ENCODE measurements around the gene RRM1. TPM values are rescaled to one million over a fixed set of nuclear protein-coding genes. Genes with fewer than 3 reads are reported as not detected.
"Not testable (repeated sequence)": the region's sequence is repeated elsewhere in the genome, so short reads cannot be mapped to it uniquely, and the experiment has no call there.

Gene RRM1
- total RNA-seq, 1 experiment from 2014 or later: 138 TPM

DNA sequence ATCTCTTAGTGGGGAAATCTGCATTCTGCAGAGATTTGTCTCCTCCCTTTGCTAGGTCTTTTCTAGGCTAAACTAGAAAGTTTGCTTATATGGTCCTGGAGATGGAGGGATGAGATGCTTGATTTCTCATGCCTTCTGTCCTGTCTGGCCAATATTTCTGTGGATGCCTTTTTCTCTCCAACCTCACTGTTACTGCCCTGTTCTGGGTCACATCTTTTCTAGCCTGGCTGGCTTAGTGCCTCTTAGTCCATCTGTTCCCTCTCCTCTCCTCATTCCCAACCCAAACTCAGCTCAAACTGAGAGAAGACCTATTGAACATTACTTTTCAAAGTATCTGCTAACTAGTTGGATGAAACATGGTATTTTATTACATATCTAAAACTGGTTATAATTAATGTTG is 62.0 kb downstream of the RRM1 start:
- Histone ChIP-seq H3K4ac (ENCODE audit: low read depth, low read length) (no peak overlapping the region), H2BK15ac (ENCODE audit: low read depth, low read length) (no peak overlapping the region), H3K4me2 (ENCODE audit: insufficient read depth, insufficient read length, low read length) (no peak overlapping the region), H2BK120ac (ENCODE audit: low read depth, low read length, poor library complexity, severe bottlenecking) (no peak overlapping the region), H3K23ac (ENCODE audit: insufficient read length, low read depth, low read length) (no peak overlapping the region), H3K79me1 (ENCODE audit: insufficient read depth, low read depth, low read length, poor library complexity, severe bottlenecking) (no peaks in the 10 kb centered on the region), H3K18ac (ENCODE audit: insufficient read length, low read depth, low read length) (no peak overlapping the region), H2BK12ac (ENCODE audit: insufficient read length, low read depth, low read length) (no peak overlapping the region), H4K91ac (ENCODE audit: insufficient read length, low read depth, low read length) (no peak overlapping the region), H2BK5ac (ENCODE audit: insufficient read length, low read length) (no peak overlapping the region), H3K79me2 (ENCODE audit: insufficient read depth, low read length) (no peaks in the 10 kb centered on the region), H4K20me1 (ENCODE audit: control insufficient read depth, insufficient read depth, insufficient read length) (no peaks in the 10 kb centered on the region), H3K56ac (ENCODE audit: insufficient read length, low read depth, low read length) (no peak overlapping the region), H4K5ac (ENCODE audit: insufficient read length, low read depth, low read length) (no peak overlapping the region), H3K9ac (ENCODE audit: extremely low read depth, insufficient read length, low read length) (no peak overlapping the region), H2BK20ac (ENCODE audit: low read depth, low read length, poor library complexity, severe bottlenecking) (no peak overlapping the region), H2AK5ac (ENCODE audit: insufficient read length, low read length) (no peak overlapping the region), H3K27me3 (ENCODE audit: insufficient read depth, low read length) (no peaks in the 10 kb centered on the region), H3K23me2 (ENCODE audit: insufficient read length, low read depth, low read length, poor library complexity, severe bottlenecking) (no peaks in the 10 kb centered on the region), H3T11ph (ENCODE audit: low read length) (no peak overlapping the region), H2AFZ (ENCODE audit: low read length) (no peak overlapping the region), H3K9me3 (ENCODE audit: control insufficient read depth, low read depth, low read length) (no peaks in the 10 kb centered on the region), H3K14ac (ENCODE audit: insufficient read depth, low read length) (no peak overlapping the region), H3K4me1 (ENCODE audit: insufficient read depth, low read length) (no peaks in the 10 kb centered on the region), H4K8ac (replicated peaks; ENCODE audit: insufficient read length, low read depth, low read length) (no peak overlapping the region), H3K27ac (ENCODE audit: insufficient read length, low read depth, low read length) (no peak overlapping the region)
- TF ChIP-seq, protein P1, sequence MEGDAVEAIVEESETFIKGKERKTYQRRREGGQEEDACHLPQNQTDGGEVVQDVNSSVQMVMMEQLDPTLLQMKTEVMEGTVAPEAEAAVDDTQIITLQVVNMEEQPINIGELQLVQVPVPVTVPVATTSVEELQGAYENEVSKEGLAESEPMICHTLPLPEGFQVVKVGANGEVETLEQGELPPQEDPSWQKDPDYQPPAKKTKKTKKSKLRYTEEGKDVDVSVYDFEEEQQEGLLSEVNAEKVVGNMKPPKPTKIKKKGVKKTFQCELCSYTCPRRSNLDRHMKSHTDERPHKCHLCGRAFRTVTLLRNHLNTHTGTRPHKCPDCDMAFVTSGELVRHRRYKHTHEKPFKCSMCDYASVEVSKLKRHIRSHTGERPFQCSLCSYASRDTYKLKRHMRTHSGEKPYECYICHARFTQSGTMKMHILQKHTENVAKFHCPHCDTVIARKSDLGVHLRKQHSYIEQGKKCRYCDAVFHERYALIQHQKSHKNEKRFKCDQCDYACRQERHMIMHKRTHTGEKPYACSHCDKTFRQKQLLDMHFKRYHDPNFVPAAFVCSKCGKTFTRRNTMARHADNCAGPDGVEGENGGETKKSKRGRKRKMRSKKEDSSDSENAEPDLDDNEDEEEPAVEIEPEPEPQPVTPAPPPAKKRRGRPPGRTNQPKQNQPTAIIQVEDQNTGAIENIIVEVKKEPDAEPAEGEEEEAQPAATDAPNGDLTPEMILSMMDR (conservative IDR thresholded peaks at IDR 0.05): no peak
- peaks cover 25% of the 10 kb centered on the region for H3K27me3 Mint-ChIP-seq (ENCODE audit: low read depth)
- H3K4me3 Mint-ChIP-seq: no peak overlapping the region
- H3K27ac Mint-ChIP-seq: no peak overlapping the region
- H3K36me3 Mint-ChIP-seq (ENCODE audit: insufficient read depth in 1 of 3, low read depth in 3 of 3): no peaks in the 10 kb centered on the region
- no peak for DNase-seq
- H3K9me3 Mint-ChIP-seq: no peaks in the 10 kb centered on the region; a peak in 2 of 5 replicates
- peaks cover 0 to 5% of the 10 kb centered on the region in 2 experiments; a peak in 2 of 4 replicates for H3K4me1 Mint-ChIP-seq

DNA sequence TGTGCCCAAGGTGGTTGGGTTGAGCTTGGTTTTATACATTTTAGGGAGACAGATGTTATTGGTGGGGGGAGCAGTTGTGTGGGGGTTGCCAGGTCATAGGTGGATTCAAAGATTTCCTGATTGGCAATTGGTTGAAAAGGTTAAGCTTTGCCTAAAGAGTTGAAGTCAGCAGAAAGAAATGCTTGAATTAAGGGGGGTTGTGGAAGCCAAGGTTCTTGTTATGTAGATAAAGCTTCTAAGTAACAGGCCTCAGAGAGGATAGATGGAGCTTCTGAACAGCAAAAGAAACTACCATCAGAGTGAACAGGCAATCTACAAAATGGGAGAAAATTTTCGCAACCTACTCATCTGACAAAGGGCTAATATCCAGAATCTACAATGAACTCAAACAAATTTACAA is 64.2 kb downstream of the RRM1 start:
- not testable (repeated sequence) for H3K4me3 Mint-ChIP-seq; H3K79me1 ChIP-seq (ENCODE audit: insufficient read depth, low read depth, low read length, poor library complexity, severe bottlenecking); H2BK5ac ChIP-seq (ENCODE audit: insufficient read length, low read length); H3K9me3 ChIP-seq (ENCODE audit: control insufficient read depth, low read depth, low read length); H3T11ph ChIP-seq (ENCODE audit: low read length); H3K4me1 Mint-ChIP-seq; H3K9me3 Mint-ChIP-seq; H3K27me3 ChIP-seq (ENCODE audit: insufficient read depth, low read length); H4K91ac ChIP-seq (ENCODE audit: insufficient read length, low read depth, low read length); H2BK12ac ChIP-seq (ENCODE audit: insufficient read length, low read depth, low read length); H3K56ac ChIP-seq (ENCODE audit: insufficient read length, low read depth, low read length); H3K23ac ChIP-seq (ENCODE audit: insufficient read length, low read depth, low read length); H3K4me1 ChIP-seq (ENCODE audit: insufficient read depth, low read length); H3K36me3 Mint-ChIP-seq (ENCODE audit: insufficient read depth in 1 of 3, low read depth in 3 of 3); H3K27ac ChIP-seq (ENCODE audit: insufficient read length, low read depth, low read length); H3K4me2 ChIP-seq (ENCODE audit: insufficient read depth, insufficient read length, low read length); H3K27ac Mint-ChIP-seq; H4K5ac ChIP-seq (ENCODE audit: insufficient read length, low read depth, low read length); H2BK15ac ChIP-seq (ENCODE audit: low read depth, low read length); H2AK5ac ChIP-seq (ENCODE audit: insufficient read length, low read length); H3K4ac ChIP-seq (ENCODE audit: low read depth, low read length); H2BK20ac ChIP-seq (ENCODE audit: low read depth, low read length, poor library complexity, severe bottlenecking); H3K23me2 ChIP-seq (ENCODE audit: insufficient read length, low read depth, low read length, poor library complexity, severe bottlenecking); H3K18ac ChIP-seq (ENCODE audit: insufficient read length, low read depth, low read length); DNase-seq; H3K14ac ChIP-seq (ENCODE audit: insufficient read depth, low read length); H4K8ac ChIP-seq (replicated peaks; ENCODE audit: insufficient read length, low read depth, low read length); H3K79me2 ChIP-seq (ENCODE audit: insufficient read depth, low read length); H3K9ac ChIP-seq (ENCODE audit: extremely low read depth, insufficient read length, low read length); H2BK120ac ChIP-seq (ENCODE audit: low read depth, low read length, poor library complexity, severe bottlenecking); H2AFZ ChIP-seq (ENCODE audit: low read length); H4K20me1 ChIP-seq (ENCODE audit: control insufficient read depth, insufficient read depth, insufficient read length)
- peaks cover 42% of the 10 kb centered on the region for H3K27me3 Mint-ChIP-seq (ENCODE audit: low read depth)
- no CpG with 5 or more reads among the region's 1 CpG for WGBS (ENCODE audit: extremely low coverage, insufficient read length, low lambda C conversion rate)
